ENCODE results near the gene DIS3L. TPM values are rescaled to one million over a fixed set of nuclear protein-coding genes. Genes with fewer than 3 reads are reported as not detected.

Gene DIS3L
- total RNA-seq, 4 donors from 2014 or later: 21.9 to 35.1 (median 32.1) TPM

DNA sequence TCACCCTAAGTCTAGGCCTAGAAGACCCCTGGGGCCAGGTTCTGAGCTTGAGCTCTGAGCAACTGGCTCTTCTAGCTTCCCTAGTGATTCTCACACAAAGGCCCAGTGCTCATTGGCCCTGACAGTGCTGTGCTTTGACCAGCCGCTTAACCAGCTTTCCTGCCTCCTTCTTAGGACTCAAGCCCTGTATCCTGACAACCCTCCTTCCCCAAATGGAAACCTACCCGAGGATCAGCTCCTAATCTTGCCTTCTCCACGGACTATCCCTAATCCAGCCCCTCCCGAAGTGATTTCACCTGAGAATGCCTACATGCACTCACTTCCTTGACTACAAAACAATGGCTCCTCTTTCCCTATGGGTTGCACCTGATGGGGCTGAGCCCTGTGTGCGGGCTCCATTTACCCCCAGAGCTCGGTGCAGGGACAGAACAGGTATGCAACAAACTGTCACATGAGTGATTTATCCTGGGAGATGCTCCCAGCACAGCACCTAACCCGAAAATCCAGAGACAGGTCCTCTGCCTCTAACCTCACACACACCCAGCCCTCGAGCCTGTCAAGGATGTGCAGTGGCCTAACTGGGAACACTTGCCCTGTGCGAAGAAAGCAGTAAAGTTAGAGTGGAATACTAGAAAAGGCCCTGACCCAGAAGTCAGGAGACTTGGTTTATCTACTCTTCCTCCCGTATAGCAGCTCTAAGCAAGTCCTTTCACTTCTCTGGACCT is 42.1 kb upstream of the DIS3L start:
- Histone ChIP-seq H3K27me3 (peaks cover 45 to 66% (median 50%) of the 10 kb centered on the region in 3 donors), H3K27ac (no peak overlapping the region), H3K4me1 (peaks cover 9 to 27% of the 10 kb centered on the region in 2 donors), H3K4me3 (no peak overlapping the region), H3K36me3 (no peaks in the 10 kb centered on the region), H3K9me3 (no peaks in the 10 kb centered on the region)
- no peak for DNase-seq
- intact Hi-C loops (cut with DNase I; ENCODE audit: low total_unique reads) (no loop called here), in situ Hi-C loops (cut with MboI; ENCODE audit: low sequenced_read_pairs in 4 of 4) (loop anchor here in 1 of 4 donors (25.0 kb wide), 1 partner anchor 614 kb away; no protein-coding TSS in a partner anchor)
- TF ChIP-seq POLR2A (IDR thresholded peaks at IDR 0.05): no peak
- TF ChIP-seq, protein P1, sequence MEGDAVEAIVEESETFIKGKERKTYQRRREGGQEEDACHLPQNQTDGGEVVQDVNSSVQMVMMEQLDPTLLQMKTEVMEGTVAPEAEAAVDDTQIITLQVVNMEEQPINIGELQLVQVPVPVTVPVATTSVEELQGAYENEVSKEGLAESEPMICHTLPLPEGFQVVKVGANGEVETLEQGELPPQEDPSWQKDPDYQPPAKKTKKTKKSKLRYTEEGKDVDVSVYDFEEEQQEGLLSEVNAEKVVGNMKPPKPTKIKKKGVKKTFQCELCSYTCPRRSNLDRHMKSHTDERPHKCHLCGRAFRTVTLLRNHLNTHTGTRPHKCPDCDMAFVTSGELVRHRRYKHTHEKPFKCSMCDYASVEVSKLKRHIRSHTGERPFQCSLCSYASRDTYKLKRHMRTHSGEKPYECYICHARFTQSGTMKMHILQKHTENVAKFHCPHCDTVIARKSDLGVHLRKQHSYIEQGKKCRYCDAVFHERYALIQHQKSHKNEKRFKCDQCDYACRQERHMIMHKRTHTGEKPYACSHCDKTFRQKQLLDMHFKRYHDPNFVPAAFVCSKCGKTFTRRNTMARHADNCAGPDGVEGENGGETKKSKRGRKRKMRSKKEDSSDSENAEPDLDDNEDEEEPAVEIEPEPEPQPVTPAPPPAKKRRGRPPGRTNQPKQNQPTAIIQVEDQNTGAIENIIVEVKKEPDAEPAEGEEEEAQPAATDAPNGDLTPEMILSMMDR (IDR thresholded peaks at IDR 0.05 in 4 of 5, conservative IDR thresholded peaks at IDR 0.05 in 1 of 5): no peak
- no peak for ATAC-seq

DNA sequence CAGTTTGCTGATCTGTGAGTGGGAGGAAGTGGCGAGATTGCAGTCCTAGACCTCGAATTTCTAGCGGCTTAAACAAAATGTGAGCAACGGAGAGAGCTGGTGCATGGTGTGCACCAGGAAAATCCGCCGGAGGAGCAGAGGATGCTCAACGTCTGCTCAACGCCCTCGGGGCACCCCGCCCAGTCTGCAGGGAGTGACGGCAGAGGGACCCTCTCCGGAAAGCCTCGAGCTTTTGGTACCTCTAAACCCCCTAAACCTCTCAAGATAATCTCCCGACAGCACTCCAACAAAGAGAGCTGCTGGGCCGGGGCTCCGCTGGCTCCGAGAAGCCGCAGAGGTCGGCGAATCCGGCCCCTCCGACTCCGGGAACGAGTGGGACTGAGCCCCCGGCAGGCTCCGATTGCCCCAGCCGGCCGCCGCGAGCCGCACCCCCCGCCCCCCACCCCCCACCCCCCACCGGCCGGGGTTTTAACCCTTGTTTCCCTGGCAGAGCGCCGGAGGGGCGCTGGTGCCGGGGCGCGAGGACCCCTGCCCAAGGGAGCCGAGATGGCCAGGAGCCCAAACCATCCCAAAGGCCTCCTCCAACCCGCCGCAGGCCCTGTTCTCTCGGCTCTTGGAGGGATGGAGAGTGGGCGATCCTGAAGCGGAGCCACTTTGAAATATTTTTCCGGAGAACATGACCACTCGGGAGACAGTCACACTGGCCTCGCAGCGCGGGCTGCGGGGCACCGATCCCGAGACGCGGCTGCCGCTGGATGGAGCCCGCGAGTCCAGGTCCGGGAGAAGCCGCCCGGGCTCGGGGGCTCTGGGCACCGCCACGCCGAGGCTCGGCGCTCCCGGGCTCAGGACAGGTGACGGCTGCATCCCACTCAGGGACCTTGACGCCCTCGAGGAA is 41.3 kb upstream of the DIS3L start:
- no peak overlapping the region for H3K27ac ChIP-seq
- H3K4me3 ChIP-seq: peak overlapping the region; percentile 56 to 83 (median 62)
- in situ Hi-C loops (cut with MboI; ENCODE audit: low sequenced_read_pairs in 4 of 4) (loop anchor here in 1 of 4 donors (25.0 kb wide), 1 partner anchor 615 kb away; no protein-coding TSS in a partner anchor), intact Hi-C loops (cut with DNase I; ENCODE audit: low total_unique reads) (loop anchor here (2.0 kb wide), 1 partner anchor 37 kb away; no protein-coding TSS in a partner anchor)
- peak; percentile 67 to 77 for ATAC-seq
- H3K9me3 ChIP-seq: no peaks in the 10 kb centered on the region
- no peak for DNase-seq
- peaks cover 45 to 63% (median 57%) of the 10 kb centered on the region in 3 donors for H3K27me3 ChIP-seq
- no peaks in the 10 kb centered on the region for H3K36me3 ChIP-seq
- peaks cover 9 to 27% of the 10 kb centered on the region in 2 donors for H3K4me1 ChIP-seq
- TF ChIP-seq, protein P1 (IDR thresholded peaks at IDR 0.05 in 4 of 5, conservative IDR thresholded peaks at IDR 0.05 in 1 of 5): peak; percentile 31 to 66 (median 48)
- no peak for TF ChIP-seq POLR2A (IDR thresholded peaks at IDR 0.05)

- Histone ChIP-seq H3K4me3 (peak overlapping the region; percentile 56 to 83 (median 62)), H3K4me1 (peaks cover 9 to 27% of the 10 kb centered on the region in 2 donors), H3K36me3 (no peaks in the 10 kb centered on the region), H3K27me3 (peaks cover 45 to 63% (median 57%) of the 10 kb centered on the region in 3 donors), H3K9me3 (no peaks in the 10 kb centered on the region), H3K27ac (no peak overlapping the region)
- in situ Hi-C loops (cut with MboI; ENCODE audit: low sequenced_read_pairs in 4 of 4) (loop anchor here in 1 of 4 donors (25.0 kb wide), 1 partner anchor 616 kb away; no protein-coding TSS in a partner anchor), intact Hi-C loops (cut with DNase I; ENCODE audit: low total_unique reads) (loop anchor here (2.0 kb wide), 1 partner anchor 36 kb away; no protein-coding TSS in a partner anchor)
- ATAC-seq: peak; percentile 25 to 41
- TF ChIP-seq, protein P1 (IDR thresholded peaks at IDR 0.05 in 4 of 5, conservative IDR thresholded peaks at IDR 0.05 in 1 of 5): no peak
- TF ChIP-seq POLR2A (IDR thresholded peaks at IDR 0.05): no peak
- DNase-seq: no peak
Observed at GRCh38 chr15:66252685-66253417, 40.5 kb upstream of the DIS3L start.
